GM23338 (cell line): Measurements from ENCODE around the gene MAP7D1. TPM values are rescaled to one million over a fixed set of nuclear protein-coding genes. Genes with fewer than 3 reads are reported as not detected.

ENCODE experiments used
- ATAC-seq: fragments of 200-7000 bp; cut with Tn5 transposase; 3 replicates; pipeline ENCODE4 v1.9.1; 2020
- DNase-seq: peaks from one replicate; pipeline ENCODE4 v3.0.0-alpha.2; 2015; ENCODE audit warnings: low spot score
- H2AFZ ChIP-seq: fragments of 200-600 bp; sonication (generic); 2 replicates; pipeline ENCODE4 v1.8.0; 2016; ENCODE audit warnings: antibody characterized with exemption, mild to moderate bottlenecking, moderate library complexity
- H3F3A ChIP-seq: fragments of 200-600 bp; sonication (generic); replicated peaks from 2 replicates; pipeline ENCODE4 v1.8.0; 2017; ENCODE audit warnings: antibody characterized with exemption, mixed run types, low read depth
- H3K27ac ChIP-seq: fragments of 200-600 bp; sonication (generic); 2 replicates; pipeline ENCODE4 v1.6.1; 2016; ENCODE audit warnings: low read depth
- H3K27me3 ChIP-seq: fragments of 200-600 bp; sonication (generic); 2 replicates; pipeline ENCODE4 v1.8.0; 2016; ENCODE audit warnings: mild to moderate bottlenecking, mixed run types, moderate library complexity; ENCODE audit not compliant: insufficient read depth
- H3K36me3 ChIP-seq: fragments of 200-600 bp; sonication (generic); 2 replicates; pipeline ENCODE4 v1.8.0; 2016; ENCODE audit warnings: mild to moderate bottlenecking; ENCODE audit not compliant: insufficient read depth
- H3K4me1 ChIP-seq: fragments of 200-600 bp; sonication (generic); 2 replicates; pipeline ENCODE4 v1.8.0; 2016; ENCODE audit warnings: mild to moderate bottlenecking, moderate library complexity; ENCODE audit not compliant: insufficient read depth
- H3K4me2 ChIP-seq: fragments of 200-600 bp; sonication (generic); 2 replicates; pipeline ENCODE4 v1.7.1; 2017; ENCODE audit warnings: mixed run types
- H3K4me3 ChIP-seq: fragments of 200-600 bp; sonication (generic); 2 replicates; pipeline ENCODE4 v1.6.1; 2016; ENCODE audit warnings: mixed run types
- H3K79me2 ChIP-seq: fragments of 200-600 bp; sonication (generic); replicated peaks from 2 replicates; pipeline ENCODE4 v1.8.0; 2017; ENCODE audit warnings: mild to moderate bottlenecking; ENCODE audit not compliant: insufficient read depth
- H3K9me2 ChIP-seq: fragments of 200-600 bp; sonication (generic); 2 replicates; pipeline ENCODE4 v1.8.0; 2017; ENCODE audit not compliant: insufficient read depth
- H4K20me1 ChIP-seq: fragments of 200-600 bp; sonication (generic); replicated peaks from 2 replicates; pipeline ENCODE4 v1.8.0; 2017; ENCODE audit warnings: mild to moderate bottlenecking; ENCODE audit not compliant: insufficient read depth
- H3K27ac Mint-ChIP-seq: 2 replicates; pipeline ENCODE4 v1.8.0; 2020; ENCODE audit warnings: inconsistent platforms, mild to moderate bottlenecking, moderate library complexity, mixed read lengths
- H3K27me3 Mint-ChIP-seq: 3 replicates; pipeline ENCODE4 v1.8.0; 2022; ENCODE audit warnings: low read depth, mild to moderate bottlenecking, moderate library complexity, mixed read lengths, inconsistent platforms; ENCODE audit not compliant: insufficient read depth, poor library complexity
- H3K36me3 Mint-ChIP-seq: 3 replicates; pipeline ENCODE4 v1.8.0; 2021; ENCODE audit warnings: low read depth, mild to moderate bottlenecking, inconsistent platforms, moderate library complexity, mixed read lengths
- H3K4me1 Mint-ChIP-seq: 3 replicates; pipeline ENCODE4 v1.8.0; 2020; ENCODE audit warnings: mild to moderate bottlenecking, inconsistent platforms, mixed read lengths
- H3K4me3 Mint-ChIP-seq: 3 replicates; pipeline ENCODE4 v1.8.0; 2021; ENCODE audit warnings: moderate library complexity, mild to moderate bottlenecking, inconsistent platforms, mixed read lengths
- H3K9me3 Mint-ChIP-seq: 3 replicates; pipeline ENCODE4 v1.8.0; 2020; ENCODE audit warnings: moderate library complexity, mild to moderate bottlenecking, inconsistent platforms, mixed read lengths
- CREB1 ChIP-seq: fragments of 250-450 bp; sonication (Bioruptor Pico); IDR thresholded peaks from 2 replicates; pipeline ENCODE4 v1.5.0; 2020; ENCODE audit warnings: low read depth, mild to moderate bottlenecking, moderate library complexity
- CTCF ChIP-seq, 2 experiments: fragments of 200-600 bp in 1 of 2; sonication (generic) in 1 of 2; conservative IDR thresholded peaks; 2 replicates each; pipeline versions ENCODE4 v1.5.1 to v1.6.1; 2016 to 2017; ENCODE audit warnings: antibody characterized with exemption in 2 of 2, low read depth in 2 of 2, mild to moderate bottlenecking in 2 of 2, moderate library complexity in 1 of 2
- ETS1 ChIP-seq: IDR thresholded peaks from 2 replicates; pipeline ENCODE4 v1.6.1; 2016; ENCODE audit warnings: antibody characterized with exemption
- EZH2 ChIP-seq: fragments of 200-600 bp; sonication (generic); IDR thresholded peaks from one replicate; pipeline ENCODE4 v1.8.0; 2017; ENCODE audit warnings: antibody characterized with exemption, mild to moderate bottlenecking, low read depth; ENCODE audit not compliant: unreplicated experiment
- EZH2phosphoT487 ChIP-seq: fragments of 200-600 bp; sonication (generic); IDR thresholded peaks from one replicate; pipeline ENCODE4 v1.8.1; 2018; ENCODE audit warnings: antibody characterized with exemption; ENCODE audit not compliant: unreplicated experiment
- NANOG ChIP-seq: IDR thresholded peaks from 2 replicates; pipeline ENCODE4 v1.6.1; 2016; ENCODE audit warnings: antibody characterized with exemption, borderline replicate concordance
- POLR2AphosphoS5 ChIP-seq: IDR thresholded peaks from 2 replicates; pipeline ENCODE4 v1.6.1; 2016; ENCODE audit warnings: antibody characterized with exemption, low read depth
- REST ChIP-seq: IDR thresholded peaks from one replicate; pipeline ENCODE4 v1.6.1; 2018; ENCODE audit warnings: antibody characterized with exemption; ENCODE audit not compliant: unreplicated experiment
- ZNF114 ChIP-seq: fragments of 250-450 bp; sonication (Bioruptor Pico); IDR thresholded peaks from 2 replicates; pipeline ENCODE4 v1.5.0; 2020; ENCODE audit warnings: mild to moderate bottlenecking, moderate library complexity
- ZNF331 ChIP-seq: fragments of 250-450 bp; sonication (Bioruptor Pico); IDR thresholded peaks from 2 replicates; pipeline ENCODE4 v1.5.0; 2020; ENCODE audit warnings: low read depth, mild to moderate bottlenecking, moderate library complexity
- ZNF462 ChIP-seq: fragments of 250-450 bp; sonication (Bioruptor Pico); IDR thresholded peaks from 2 replicates; pipeline ENCODE4 v1.5.0; 2020; ENCODE audit warnings: mild to moderate bottlenecking, moderate library complexity
- polyA plus RNA-seq: library from polyadenylated mRNA; unstranded; fragments of >200 nt; fragmentation: Nextera tagmentation; extraction: Ambion mirVana; gene quantifications from 2 replicates; pipeline ENCODE4 v1.2.1, GENCODE V29; 2016
- total RNA-seq: library from RNA; depleted of rRNA; stranded (reverse); fragments of >200 nt; shearing (Covaris generic); gene quantifications from 2 replicates; pipeline ENCODE4 v1.2.3, GENCODE V29; 2014

The MAP7D1 gene
- total and polyA plus RNA-seq, 2 experiments from 2014 or later = 13.8 to 59.8 TPM

- no peak for TF ChIP-seq REST
- TF ChIP-seq POLR2AphosphoS5 = no peak
- TF ChIP-seq ZNF114 (CRISPR knock-in tag) = no peak
- TF ChIP-seq CTCF (conservative IDR thresholded peaks at IDR 0.05; ENCODE audit: low read depth in 2 of 2) = no peak
- TF ChIP-seq ZNF331 (CRISPR knock-in tag) = no peak
- no peak for TF ChIP-seq NANOG
- TF ChIP-seq CREB1 (CRISPR knock-in tag) = no peak
- TF ChIP-seq EZH2 = no peak
- TF ChIP-seq EZH2phosphoT487 = no peak
Observed at GRCh38 chr1:36128905-36129206, 27.1 kb upstream of the MAP7D1 start (continued).

- Histone ChIP-seq H3K27me3 (no peaks in the 10 kb centered on the region), H3K4me2 (no peak overlapping the region), H3F3A (peaks cover 6% of the 10 kb centered on the region; the same call in 1 of the 2 replicates), H3K4me1 (peaks cover 3% of the 10 kb centered on the region), H3K79me2 (no peaks in the 10 kb centered on the region), H2AFZ (no peak overlapping the region), H4K20me1 (no peaks in the 10 kb centered on the region), H3K4me3 (no peak overlapping the region), H3K9me2 (no peaks in the 10 kb centered on the region), H3K27ac (no peak overlapping the region), H3K36me3 (no peaks in the 10 kb centered on the region)
- H3K4me3 Mint-ChIP-seq = no peak overlapping the region
- H3K9me3 Mint-ChIP-seq = no peaks in the 10 kb centered on the region
- H3K36me3 Mint-ChIP-seq = peaks cover under 1% of the 10 kb centered on the region; the same call in 1 of the 3 replicates
- peaks cover 20% of the 10 kb centered on the region for H3K27me3 Mint-ChIP-seq
- DNase-seq (no peak), ATAC-seq (no peak)
- no peak overlapping the region for H3K27ac Mint-ChIP-seq
- H3K4me1 Mint-ChIP-seq = peaks cover 13% of the 10 kb centered on the region; the same call in 2 of the 3 replicates
- no peak for TF ChIP-seq CREB1 (CRISPR knock-in tag)
- no peak for TF ChIP-seq ZNF462
- TF ChIP-seq EZH2 = no peak
- no peak for TF ChIP-seq ETS1
Observed at GRCh38 chr1:36132029-36132428, 23.9 kb upstream of the MAP7D1 start.
